Gastrocnemius medialis (tissue), 4 donors: ENCODE measurements around the gene ADAMTS2.

Source experiments
- POLR2A ChIP-seq, 2 donors: fragments of 450-650 bp; IDR thresholded peaks; one replicate each; pipeline ENCODE4 v1.6.1; 2017; ENCODE audit warnings: antibody characterized with exemption in 2 of 2, mild to moderate bottlenecking in 2 of 2, moderate library complexity in 2 of 2
- TF ChIP-seq, protein P1 (sequence below), 5 experiments: fragments of 450-650 bp in 3 of 5; fragments of 200-600 bp in 2 of 5; sonication (generic) in 2 of 5; IDR thresholded peaks in 4 of 5; conservative IDR thresholded peaks in 1 of 5; 1 replicate in 4 of 5; 2 replicates in 1 of 5; pipeline ENCODE4 v1.5.1; 2016 to 2019; ENCODE audit warnings: antibody characterized with exemption in 5 of 5, mild to moderate bottlenecking in 3 of 5, moderate library complexity in 3 of 5

DNA sequence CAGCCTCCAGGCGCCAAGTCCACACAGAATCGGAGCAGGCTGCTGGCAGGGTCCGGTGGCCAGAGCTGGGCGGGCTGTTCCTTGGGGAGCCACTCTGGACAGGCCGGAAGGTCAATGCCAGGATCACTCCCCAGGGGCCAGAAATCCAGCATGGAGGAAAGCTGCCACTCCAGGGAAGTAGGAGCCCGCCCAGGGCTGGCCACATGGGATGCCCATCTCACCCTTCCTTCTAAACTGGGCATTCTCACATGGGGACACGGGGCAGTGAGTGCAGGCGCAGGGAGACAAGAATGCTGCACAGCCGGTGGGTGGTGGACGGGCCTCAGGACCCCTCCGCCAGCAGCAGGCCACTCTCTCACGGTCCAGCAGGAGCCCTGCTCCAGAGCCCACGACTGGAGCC lies 58.2 kb downstream of the ADAMTS2 start:
- TF ChIP-seq, protein P1, sequence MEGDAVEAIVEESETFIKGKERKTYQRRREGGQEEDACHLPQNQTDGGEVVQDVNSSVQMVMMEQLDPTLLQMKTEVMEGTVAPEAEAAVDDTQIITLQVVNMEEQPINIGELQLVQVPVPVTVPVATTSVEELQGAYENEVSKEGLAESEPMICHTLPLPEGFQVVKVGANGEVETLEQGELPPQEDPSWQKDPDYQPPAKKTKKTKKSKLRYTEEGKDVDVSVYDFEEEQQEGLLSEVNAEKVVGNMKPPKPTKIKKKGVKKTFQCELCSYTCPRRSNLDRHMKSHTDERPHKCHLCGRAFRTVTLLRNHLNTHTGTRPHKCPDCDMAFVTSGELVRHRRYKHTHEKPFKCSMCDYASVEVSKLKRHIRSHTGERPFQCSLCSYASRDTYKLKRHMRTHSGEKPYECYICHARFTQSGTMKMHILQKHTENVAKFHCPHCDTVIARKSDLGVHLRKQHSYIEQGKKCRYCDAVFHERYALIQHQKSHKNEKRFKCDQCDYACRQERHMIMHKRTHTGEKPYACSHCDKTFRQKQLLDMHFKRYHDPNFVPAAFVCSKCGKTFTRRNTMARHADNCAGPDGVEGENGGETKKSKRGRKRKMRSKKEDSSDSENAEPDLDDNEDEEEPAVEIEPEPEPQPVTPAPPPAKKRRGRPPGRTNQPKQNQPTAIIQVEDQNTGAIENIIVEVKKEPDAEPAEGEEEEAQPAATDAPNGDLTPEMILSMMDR (IDR thresholded peaks at IDR 0.05 in 4 of 5, conservative IDR thresholded peaks at IDR 0.05 in 1 of 5), result no peak
- TF ChIP-seq POLR2A (IDR thresholded peaks at IDR 0.05), result no peak
